Keratinocyte (primary cell): ENCODE data around the gene TMCC2.

Experiments
- CTCF ChIP-seq, 3 experiments: IDR thresholded peaks in 1 of 3; conservative IDR thresholded peaks in 1 of 3; optimal IDR thresholded peaks in 1 of 3; 2 replicates in 2 of 3; 3 replicates in 1 of 3; pipeline versions ENCODE3 to v1.5.1; 2011; ENCODE audit warnings: low read length in 3 of 3, mild to moderate bottlenecking in 3 of 3, moderate library complexity in 2 of 3, control low read depth in 1 of 3, inconsistent platforms in 1 of 3; ENCODE audit not compliant: insufficient read depth in 2 of 3; ENCODE audit errors: extremely low read depth in 1 of 3
- EZH2 ChIP-seq: IDR thresholded peaks from one replicate; pipeline ENCODE4 v1.6.1; 2012; ENCODE audit warnings: inconsistent platforms, mild to moderate bottlenecking, low read length, moderate library complexity

- no peak for TF ChIP-seq CTCF (optimal IDR thresholded peaks at IDR 0.05 in 1 of 3, IDR thresholded peaks at IDR 0.05 in 1 of 3, conservative IDR thresholded peaks at IDR 0.05 in 1 of 3; ENCODE audit: extremely low read depth in 1 of 3, insufficient read depth in 2 of 3, low read length in 3 of 3)
- TF ChIP-seq EZH2, result no peak
Observed at GRCh38 chr1:205303247-205303888, 75.6 kb downstream of the TMCC2 start.
